NT2/D1 (cell line): ENCODE data around the gene KRTAP10-12.

ENCODE experiments used
- SUZ12 ChIP-seq: IDR thresholded peaks from 2 replicates; pipeline ENCODE4 v1.6.1; 2011; ENCODE audit not compliant: insufficient read length, insufficient read depth; ENCODE audit errors: extremely low read depth
- YY1 ChIP-seq: IDR thresholded peaks from 2 replicates; pipeline ENCODE4 v1.6.1; 2011; ENCODE audit not compliant: insufficient read length, insufficient read depth
- ZNF274 ChIP-seq: IDR thresholded peaks from 2 replicates; pipeline ENCODE4 v1.6.1; 2011; ENCODE audit warnings: mild to moderate bottlenecking, low read depth, low read length

- no peak for TF ChIP-seq YY1
- no peak for TF ChIP-seq ZNF274
- TF ChIP-seq SUZ12, result no peak
Observed at GRCh38 chr21:44713130-44713529, 16.2 kb downstream of the KRTAP10-12 start.
